Activated CD8-positive, alpha-beta T cell treated with anti-CD3 and anti-CD28 coated beads for 36 hours (primary cell): ENCODE data around the gene ADGRG1. TPM values are rescaled to one million over a fixed set of nuclear protein-coding genes. Genes with fewer than 3 reads are reported as not detected.

Experiments used
- ATAC-seq: fragments of 200-7000 bp; cut with Tn5 transposase; one replicate; pipeline ENCODE4 v1.10.0; 2021; ENCODE audit warnings: mild to moderate bottlenecking, moderate library complexity
- CTCF ChIA-PET: fragments of 350-600 bp; sonication (Branson Sonifier 250); formaldehyde crosslinking; loops from one replicate; lab custom pipeline; 2021; ENCODE audit warnings: antibody characterized with exemption; lab: Charles Lee
- POLR2A ChIA-PET: fragments of 350-600 bp; sonication (Branson Sonifier 250); formaldehyde crosslinking; loops from one replicate; lab custom pipeline; 2021; ENCODE audit warnings: antibody characterized with exemption; lab: Charles Lee
- DNase-seq: peaks from one replicate; pipeline ENCODE4 v3.0.0-alpha.2; 2020
- H3K27ac Mint-ChIP-seq: one replicate; pipeline ENCODE4 v1.8.0; 2021; ENCODE audit warnings: mild to moderate bottlenecking, mixed read lengths
- H3K27me3 Mint-ChIP-seq: one replicate; pipeline ENCODE4 v1.8.0; 2021; ENCODE audit warnings: mixed read lengths
- H3K36me3 Mint-ChIP-seq: one replicate; pipeline ENCODE4 v1.8.0; 2021; ENCODE audit warnings: low read depth, mixed read lengths
- H3K4me1 Mint-ChIP-seq: one replicate; pipeline ENCODE4 v1.8.0; 2021; ENCODE audit warnings: low read depth, mixed read lengths
- H3K4me3 Mint-ChIP-seq: one replicate; pipeline ENCODE4 v1.8.0; 2021; ENCODE audit warnings: mild to moderate bottlenecking, moderate library complexity, mixed read lengths
- H3K9me3 Mint-ChIP-seq: one replicate; pipeline ENCODE4 v1.8.0; 2021; ENCODE audit warnings: mixed read lengths
- intact Hi-C: fragments of 100-400 bp; cut with micrococcal nuclease; formaldehyde crosslinking; loops from one replicate; pipeline ENCODE4 v1.10.0; 2022
- total RNA-seq, 2 experiments: library from RNA; stranded (reverse); gene quantifications; one replicate each; pipeline ENCODE4 v1.2.3, GENCODE V29; 2021
- TF ChIP-seq, protein P1 (sequence below): fragments of 200-600 bp; IDR thresholded peaks from one replicate; pipeline ENCODE4 v1.8.0; 2022; ENCODE audit warnings: antibody characterized with exemption, mild to moderate bottlenecking

The ADGRG1 gene
- total RNA-seq, 2 experiments from 2014 or later: 4.9 to 8.5 TPM

- Mint-ChIP-seq H3K36me3 (no peaks in the 10 kb centered on the region), H3K27me3 (no peaks in the 10 kb centered on the region), H3K4me1 (peaks cover 27% of the 10 kb centered on the region), H3K4me3 (no peak overlapping the region), H3K27ac (no peak overlapping the region), H3K9me3 (no peaks in the 10 kb centered on the region)
- TF ChIP-seq, protein P1, sequence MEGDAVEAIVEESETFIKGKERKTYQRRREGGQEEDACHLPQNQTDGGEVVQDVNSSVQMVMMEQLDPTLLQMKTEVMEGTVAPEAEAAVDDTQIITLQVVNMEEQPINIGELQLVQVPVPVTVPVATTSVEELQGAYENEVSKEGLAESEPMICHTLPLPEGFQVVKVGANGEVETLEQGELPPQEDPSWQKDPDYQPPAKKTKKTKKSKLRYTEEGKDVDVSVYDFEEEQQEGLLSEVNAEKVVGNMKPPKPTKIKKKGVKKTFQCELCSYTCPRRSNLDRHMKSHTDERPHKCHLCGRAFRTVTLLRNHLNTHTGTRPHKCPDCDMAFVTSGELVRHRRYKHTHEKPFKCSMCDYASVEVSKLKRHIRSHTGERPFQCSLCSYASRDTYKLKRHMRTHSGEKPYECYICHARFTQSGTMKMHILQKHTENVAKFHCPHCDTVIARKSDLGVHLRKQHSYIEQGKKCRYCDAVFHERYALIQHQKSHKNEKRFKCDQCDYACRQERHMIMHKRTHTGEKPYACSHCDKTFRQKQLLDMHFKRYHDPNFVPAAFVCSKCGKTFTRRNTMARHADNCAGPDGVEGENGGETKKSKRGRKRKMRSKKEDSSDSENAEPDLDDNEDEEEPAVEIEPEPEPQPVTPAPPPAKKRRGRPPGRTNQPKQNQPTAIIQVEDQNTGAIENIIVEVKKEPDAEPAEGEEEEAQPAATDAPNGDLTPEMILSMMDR: no peak
- intact Hi-C loops: loop anchor here (5.0 kb wide), 1 partner anchor 54 kb away; no protein-coding TSS in a partner anchor
- CTCF ChIA-PET: interaction anchor here (3.5 to 7.0 kb wide), 5 partner anchors 36 to 67 kb away, joined by 42 to 265 read pairs (median 101); no protein-coding TSS in a partner anchor
- POLR2A ChIA-PET: interaction anchor here (0.9 to 5.7 kb wide), 6 partner anchors 10 to 69 kb away, joined by 3 to 48 read pairs (median 19); no protein-coding TSS in a partner anchor
- ATAC-seq (no peak), DNase-seq (no peak)
Measured at GRCh38 chr16:57645691-57646387, 17.4 kb downstream of the ADGRG1 start.

- H3K9me3 Mint-ChIP-seq: no peaks in the 10 kb centered on the region
- H3K27ac Mint-ChIP-seq: no peak overlapping the region
- ChIA-PET POLR2A (interaction anchor here (0.9 to 5.7 kb wide), 9 partner anchors 8 to 70 kb away, joined by 3 to 48 read pairs (median 10); no protein-coding TSS in a partner anchor), CTCF (interaction anchor here (1.1 to 7.0 kb wide), 11 partner anchors 10 to 346 kb away, joined by 3 to 265 read pairs (median 42); no protein-coding TSS in a partner anchor)
- DNase-seq (peak; percentile 56), ATAC-seq (peak; percentile 50)
- intact Hi-C loops: loop anchor here (5.0 kb wide), 1 partner anchor 54 kb away; no protein-coding TSS in a partner anchor
- no peaks in the 10 kb centered on the region for H3K36me3 Mint-ChIP-seq
- no peak overlapping the region for H3K4me3 Mint-ChIP-seq
- peaks cover 27% of the 10 kb centered on the region for H3K4me1 Mint-ChIP-seq
- TF ChIP-seq, protein P1: no peak
- no peaks in the 10 kb centered on the region for H3K27me3 Mint-ChIP-seq
Measured at GRCh38 chr16:57646388-57647039, 18.1 kb downstream of the ADGRG1 start.

DNA sequence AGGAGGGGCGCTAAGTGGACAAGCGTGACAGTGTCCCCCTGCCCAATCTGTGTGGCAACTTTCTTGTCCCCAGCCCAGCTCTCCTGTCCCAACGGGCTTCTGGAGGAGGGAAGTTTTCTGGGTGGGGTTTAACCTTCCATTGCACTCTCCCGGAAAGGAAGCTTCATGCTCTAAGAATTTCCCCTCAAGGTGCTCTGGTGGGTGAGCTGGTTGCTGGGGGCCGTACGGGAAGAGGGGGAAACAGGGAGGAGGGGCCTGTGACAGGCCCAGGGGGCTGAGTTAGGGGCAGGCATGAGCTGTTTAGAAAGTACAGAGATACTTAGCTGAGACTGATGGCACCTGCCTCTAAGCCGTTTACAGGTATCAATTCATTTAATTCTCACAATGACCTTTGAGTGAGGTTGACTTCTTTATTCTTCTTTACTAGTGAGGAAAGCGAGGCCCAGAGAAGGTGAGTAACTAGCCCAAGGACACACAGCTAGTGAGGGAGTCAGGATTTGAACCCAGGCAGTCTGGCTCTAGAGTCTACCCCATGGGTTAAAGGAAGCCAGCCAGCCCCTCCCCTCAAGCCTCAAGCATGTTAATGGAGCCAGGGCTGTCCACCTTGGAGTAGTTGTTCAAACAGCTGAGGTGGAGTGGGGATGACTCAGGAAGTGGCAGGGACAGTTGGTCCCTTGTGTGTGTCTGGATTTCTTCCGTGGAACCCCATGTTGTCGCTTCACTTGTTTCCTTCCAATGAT lies 18.9 kb downstream of the ADGRG1 start:
- H3K4me3 Mint-ChIP-seq: peak overlapping the region; percentile 17
- no peaks in the 10 kb centered on the region for H3K27me3 Mint-ChIP-seq
- ATAC-seq (peak; percentile 48), DNase-seq (peak; percentile 58)
- peaks cover 33% of the 10 kb centered on the region for H3K4me1 Mint-ChIP-seq
- TF ChIP-seq, protein P1: no peak
- POLR2A ChIA-PET: interaction anchor here (0.8 to 5.7 kb wide), 11 partner anchors 9 to 116 kb away, joined by 3 to 48 read pairs (median 6); partner anchors contain the start of gene KATNB1
- intact Hi-C loops: loop anchor here (5.0 kb wide), 1 partner anchor 55 kb away; no protein-coding TSS in a partner anchor
- H3K27ac Mint-ChIP-seq: peak overlapping the region; percentile 86
- H3K9me3 Mint-ChIP-seq: no peaks in the 10 kb centered on the region
- CTCF ChIA-PET: interaction anchor here (0.8 to 7.0 kb wide), 20 partner anchors 11 to 346 kb away, joined by 3 to 265 read pairs (median 12); partner anchors contain the start of genes ADGRG1 and KATNB1
- H3K36me3 Mint-ChIP-seq: no peaks in the 10 kb centered on the region

GRCh38 chr16:57648125-57648524 lies 19.7 kb downstream of the ADGRG1 start:
- ATAC-seq (no peak), DNase-seq (no peak)
- ChIA-PET POLR2A (interaction anchor here (0.8 to 5.7 kb wide), 12 partner anchors 10 to 116 kb away, joined by 3 to 48 read pairs (median 8); partner anchors contain the start of gene KATNB1), CTCF (interaction anchor here (0.7 to 7.0 kb wide), 35 partner anchors 10 to 347 kb away, joined by 3 to 265 read pairs (median 7); partner anchors contain the start of genes ADGRG1, CIAPIN1, COQ9 and KATNB1)
- Mint-ChIP-seq H3K4me1 (peaks cover 33% of the 10 kb centered on the region), H3K4me3 (peak overlapping the region; percentile 17), H3K9me3 (no peaks in the 10 kb centered on the region), H3K36me3 (no peaks in the 10 kb centered on the region), H3K27me3 (no peaks in the 10 kb centered on the region), H3K27ac (peak overlapping the region; percentile 86)
- intact Hi-C loops: loop anchor here (5.0 kb wide), 1 partner anchor 56 kb away; no protein-coding TSS in a partner anchor
- TF ChIP-seq, protein P1: no peak
